GM13976 (cell line): ENCODE data around the gene AGAP1.

ENCODE experiments used
- DNase-seq: peaks from one replicate; pipeline ENCODE4 v3.0.0; 2012; ENCODE audit warnings: low spot score
- CTCF ChIP-seq: IDR thresholded peaks from 2 replicates; pipeline ENCODE4 v1.5.1; 2012; ENCODE audit warnings: borderline replicate concordance, mild to moderate bottlenecking; ENCODE audit not compliant: insufficient read depth; ENCODE audit errors: extremely low read depth, missing control alignments, control extremely low read depth
- in situ Hi-C: fragments of 300-500 bp; cut with MboI; formaldehyde crosslinking; loops from one replicate; pipeline ENCODE4 v1.12.0; 2022; ENCODE audit warnings: low sequenced_read_pairs, mixed read lengths, inconsistent platforms; ENCODE audit not compliant: unreplicated experiment

AGAP1 gene

GRCh38 chr2:235543128-235543750, 49.4 kb downstream of the AGAP1 start:
- no peak for DNase-seq
- TF ChIP-seq CTCF: no peak
- in situ Hi-C loops: no loop called here

GRCh38 chr2:235543851-235544688, 50.2 kb downstream of the AGAP1 start:
- no peak for TF ChIP-seq CTCF
- in situ Hi-C loops: no loop called here
- DNase-seq: no peak

GRCh38 chr2:235544689-235544969, 50.8 kb downstream of the AGAP1 start:
- in situ Hi-C loops: no loop called here

GRCh38 chr2:235545339-235546150, 51.7 kb downstream of the AGAP1 start:
- no peak for TF ChIP-seq CTCF
- in situ Hi-C loops: no loop called here

More at GRCh38 chr2:235544689-235544969, 50.8 kb downstream of the AGAP1 start:
- no peak for DNase-seq
- no peak for TF ChIP-seq CTCF

GRCh38 chr2:235546151-235546435, 52.2 kb downstream of the AGAP1 start:
- in situ Hi-C loops: no loop called here
- DNase-seq: no peak
- TF ChIP-seq CTCF: no peak

More at GRCh38 chr2:235545339-235546150, 51.7 kb downstream of the AGAP1 start:
- DNase-seq: no peak

- in situ Hi-C loops: no loop called here
- TF ChIP-seq CTCF: no peak
- DNase-seq: no peak
Observed at GRCh38 chr2:235546436-235546835, 52.6 kb downstream of the AGAP1 start.
